ENCODE results near the gene VSIG10L2. TPM values are rescaled to one million over a fixed set of nuclear protein-coding genes. Genes with fewer than 3 reads are reported as not detected.

Gene VSIG10L2
- total RNA-seq, 1 experiment from 2014 or later = not detected

DNA sequence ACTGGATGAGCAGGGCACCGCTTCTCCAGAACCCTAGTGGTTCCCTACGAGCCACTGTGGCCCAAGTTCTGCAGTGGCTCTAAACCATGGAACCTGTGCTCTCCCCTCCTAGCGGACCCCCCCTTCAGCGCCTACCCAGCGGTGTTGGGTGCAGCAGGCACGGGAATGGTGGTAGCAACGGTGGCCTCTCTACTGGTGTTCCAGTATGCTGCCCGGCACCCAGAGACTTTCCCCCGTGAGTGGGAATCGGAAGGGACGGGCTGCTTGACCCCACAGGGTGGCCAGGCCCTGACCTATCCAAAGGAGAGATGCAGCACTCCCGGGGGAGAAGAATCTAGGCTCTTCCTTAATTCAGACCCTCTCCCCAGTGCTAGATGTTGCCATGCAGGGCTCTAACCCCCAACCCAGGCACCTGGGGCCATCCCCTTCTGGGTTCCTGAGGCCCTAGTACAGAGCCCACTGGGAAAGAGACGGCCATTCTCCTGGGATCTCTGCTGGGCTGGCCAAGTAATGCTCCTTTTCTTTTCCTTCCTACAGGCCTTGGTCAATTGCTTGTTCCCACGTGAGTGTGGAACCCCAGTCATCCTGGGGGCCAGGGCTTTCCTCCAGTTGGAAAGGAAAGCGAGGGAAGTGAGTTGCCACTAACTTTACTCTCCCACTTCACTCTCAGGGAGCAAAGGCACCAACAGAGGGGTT, 9.2 kb downstream of the VSIG10L2 start:
- H3K9me3 ChIP-seq (ENCODE audit: control insufficient read depth, low read depth, low read length) = no peaks in the 10 kb centered on the region
- TF ChIP-seq, protein P1, sequence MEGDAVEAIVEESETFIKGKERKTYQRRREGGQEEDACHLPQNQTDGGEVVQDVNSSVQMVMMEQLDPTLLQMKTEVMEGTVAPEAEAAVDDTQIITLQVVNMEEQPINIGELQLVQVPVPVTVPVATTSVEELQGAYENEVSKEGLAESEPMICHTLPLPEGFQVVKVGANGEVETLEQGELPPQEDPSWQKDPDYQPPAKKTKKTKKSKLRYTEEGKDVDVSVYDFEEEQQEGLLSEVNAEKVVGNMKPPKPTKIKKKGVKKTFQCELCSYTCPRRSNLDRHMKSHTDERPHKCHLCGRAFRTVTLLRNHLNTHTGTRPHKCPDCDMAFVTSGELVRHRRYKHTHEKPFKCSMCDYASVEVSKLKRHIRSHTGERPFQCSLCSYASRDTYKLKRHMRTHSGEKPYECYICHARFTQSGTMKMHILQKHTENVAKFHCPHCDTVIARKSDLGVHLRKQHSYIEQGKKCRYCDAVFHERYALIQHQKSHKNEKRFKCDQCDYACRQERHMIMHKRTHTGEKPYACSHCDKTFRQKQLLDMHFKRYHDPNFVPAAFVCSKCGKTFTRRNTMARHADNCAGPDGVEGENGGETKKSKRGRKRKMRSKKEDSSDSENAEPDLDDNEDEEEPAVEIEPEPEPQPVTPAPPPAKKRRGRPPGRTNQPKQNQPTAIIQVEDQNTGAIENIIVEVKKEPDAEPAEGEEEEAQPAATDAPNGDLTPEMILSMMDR (conservative IDR thresholded peaks at IDR 0.05) = no peak
- no peak overlapping the region for H2BK12ac ChIP-seq (ENCODE audit: insufficient read length, low read depth, low read length)
- peaks cover 8 to 16% of the 10 kb centered on the region in 2 experiments for H3K4me1 Mint-ChIP-seq
- H4K8ac ChIP-seq (replicated peaks; ENCODE audit: insufficient read length, low read depth, low read length) = no peak overlapping the region
- H3K4me1 ChIP-seq (ENCODE audit: insufficient read depth, low read length) = no peaks in the 10 kb centered on the region
- no peak overlapping the region for H3K23ac ChIP-seq (ENCODE audit: insufficient read length, low read depth, low read length)
- no peak overlapping the region for H4K91ac ChIP-seq (ENCODE audit: insufficient read length, low read depth, low read length)
- H3K14ac ChIP-seq (ENCODE audit: insufficient read depth, low read length) = no peak overlapping the region
- H3T11ph ChIP-seq (ENCODE audit: low read length) = no peak overlapping the region
- H2AFZ ChIP-seq (ENCODE audit: low read length) = no peak overlapping the region
- H3K36me3 Mint-ChIP-seq (ENCODE audit: insufficient read depth in 1 of 3, low read depth in 3 of 3) = peaks cover 0 to 20% (median 2%) of the 10 kb centered on the region in 3 experiments; a peak in 4 of 7 replicates
- H3K9ac ChIP-seq (ENCODE audit: extremely low read depth, insufficient read length, low read length) = no peak overlapping the region
- no peaks in the 10 kb centered on the region for H3K27me3 ChIP-seq (ENCODE audit: insufficient read depth, low read length)
- H3K4ac ChIP-seq (ENCODE audit: low read depth, low read length) = no peak overlapping the region
- no peak overlapping the region for H2BK5ac ChIP-seq (ENCODE audit: insufficient read length, low read length)
- no peak overlapping the region for H3K4me3 Mint-ChIP-seq
- H2BK20ac ChIP-seq (ENCODE audit: low read depth, low read length, poor library complexity, severe bottlenecking) = no peak overlapping the region
- H3K23me2 ChIP-seq (ENCODE audit: insufficient read length, low read depth, low read length, poor library complexity, severe bottlenecking) = no peaks in the 10 kb centered on the region
- H2BK120ac ChIP-seq (ENCODE audit: low read depth, low read length, poor library complexity, severe bottlenecking) = no peak overlapping the region
- no peaks in the 10 kb centered on the region for H4K20me1 ChIP-seq (ENCODE audit: control insufficient read depth, insufficient read depth, insufficient read length)
- no peak overlapping the region for H3K56ac ChIP-seq (ENCODE audit: insufficient read length, low read depth, low read length)
- no peaks in the 10 kb centered on the region for H3K79me1 ChIP-seq (ENCODE audit: insufficient read depth, low read depth, low read length, poor library complexity, severe bottlenecking)
- H3K9me3 Mint-ChIP-seq = no peaks in the 10 kb centered on the region
- H3K18ac ChIP-seq (ENCODE audit: insufficient read length, low read depth, low read length) = no peak overlapping the region
- DNase-seq = no peak
- H3K4me2 ChIP-seq (ENCODE audit: insufficient read depth, insufficient read length, low read length) = no peak overlapping the region
- no peak overlapping the region for H3K27ac Mint-ChIP-seq
- no peaks in the 10 kb centered on the region for H3K79me2 ChIP-seq (ENCODE audit: insufficient read depth, low read length)
- no peaks in the 10 kb centered on the region; the same call in 1 of the 2 replicates for H3K27me3 Mint-ChIP-seq (ENCODE audit: low read depth)
- no peak overlapping the region for H2BK15ac ChIP-seq (ENCODE audit: low read depth, low read length)
- H2AK5ac ChIP-seq (ENCODE audit: insufficient read length, low read length) = no peak overlapping the region
- no peak overlapping the region for H3K27ac ChIP-seq (ENCODE audit: insufficient read length, low read depth, low read length)
- no CpG with 5 or more reads among the region's 15 CpGs for WGBS (ENCODE audit: extremely low coverage, insufficient read length, low lambda C conversion rate)
- no peak overlapping the region for H4K5ac ChIP-seq (ENCODE audit: insufficient read length, low read depth, low read length)

Measured in H9 (cell line).